ENCODE results near the gene ATXN10.

- TF ChIP-seq BCL11A (IDR thresholded peaks at IDR 0.05; ENCODE audit: low read depth, low read length) = no peak
- no peak for TF ChIP-seq SREBF2 (IDR thresholded peaks at IDR 0.05; ENCODE audit: low read length)
- TF ChIP-seq IRF3 (IDR thresholded peaks at IDR 0.05) = no peak
- no peak for TF ChIP-seq CTCF (IDR thresholded peaks at IDR 0.05 in 2 of 3, conservative IDR thresholded peaks at IDR 0.05 in 1 of 3; ENCODE audit: control insufficient read depth in 2 of 3, extremely low read depth in 1 of 3, insufficient read depth in 1 of 3, low read depth in 3 of 3, low read length in 3 of 3)
- no peak for TF ChIP-seq MTA2 (IDR thresholded peaks at IDR 0.05; ENCODE audit: low read depth)
- TF ChIP-seq TBL1XR1 (IDR thresholded peaks at IDR 0.05; ENCODE audit: low read depth, low read length) = no peak
- no peak for TF ChIP-seq CHD2 (IDR thresholded peaks at IDR 0.05; ENCODE audit: borderline replicate concordance, low read depth, low read length)
- TF ChIP-seq SIN3A (IDR thresholded peaks at IDR 0.05; ENCODE audit: low read depth, low read length) = no peak
Measured at GRCh38 chr22:45866646-45867117, 195.0 kb downstream of the ATXN10 start.

All from GM12878 (cell line).